Measurements from ENCODE around the gene LRP5.

LRP5 gene

GRCh38 chr11:68372625-68373024, 60.2 kb downstream of the LRP5 start:
- no peak for DNase-seq

GRCh38 chr11:68373189-68373814, 60.9 kb downstream of the LRP5 start:
- no peak for DNase-seq

DNA sequence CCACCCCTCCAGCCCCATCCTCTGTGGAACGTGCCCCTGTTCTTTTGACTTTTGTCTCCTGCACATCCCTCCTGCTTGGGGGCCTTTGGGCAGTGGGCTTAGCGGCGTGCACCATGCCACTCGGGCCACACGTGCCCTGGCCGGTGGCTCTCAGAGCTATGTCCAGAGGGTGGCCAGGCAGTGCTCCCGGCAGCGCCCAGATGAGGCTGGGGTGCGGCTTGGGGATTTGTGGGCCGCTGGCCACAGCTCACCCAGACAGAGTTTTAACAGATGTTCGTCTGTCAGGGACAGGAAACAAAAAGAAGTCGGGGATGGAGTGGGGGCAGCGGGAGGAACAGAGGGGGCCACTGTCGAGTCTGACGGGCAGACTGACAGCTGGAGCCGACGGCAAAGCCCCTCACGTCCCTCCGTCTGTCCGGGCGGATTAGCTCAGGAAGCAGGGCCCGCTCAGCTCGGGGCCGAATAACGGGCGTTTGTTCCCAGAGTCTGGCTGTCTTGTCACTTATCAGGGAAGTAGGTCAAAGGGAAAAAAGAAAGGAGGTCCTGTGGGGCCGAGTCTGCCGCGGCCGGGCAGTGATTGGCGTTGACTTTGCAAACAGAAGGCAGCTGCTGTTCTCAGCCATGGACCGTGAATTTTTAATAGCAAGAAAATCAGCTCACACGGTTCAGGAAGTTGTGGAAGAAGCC, 61.6 kb downstream of the LRP5 start:
- DNase-seq: no peak

GRCh38 chr11:68374531-68374930, 62.1 kb downstream of the LRP5 start:
- no peak for DNase-seq

GRCh38 chr11:68375337-68375736, 62.9 kb downstream of the LRP5 start:
- no peak for DNase-seq

DNA sequence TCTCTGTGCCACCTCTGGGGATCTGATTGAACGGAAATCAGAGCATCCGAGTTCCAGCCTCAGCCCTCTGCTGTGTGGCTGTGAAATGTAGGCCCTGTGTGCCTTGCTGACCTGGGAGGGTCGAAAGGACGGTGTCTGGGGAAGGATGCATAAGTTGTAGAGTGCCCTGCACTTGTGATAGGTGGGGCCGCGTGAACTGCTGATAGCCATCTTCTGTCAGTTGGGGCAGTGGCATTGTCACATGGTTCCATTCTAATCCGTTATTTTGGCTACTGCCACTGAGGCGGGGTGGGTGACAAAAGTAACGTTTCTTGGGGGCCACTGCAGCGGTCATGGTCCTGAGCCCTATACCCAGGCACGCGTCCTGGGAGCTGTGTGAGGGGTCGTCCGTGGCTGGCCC, 63.4 kb downstream of the LRP5 start:
- DNase-seq: no peak

GRCh38 chr11:68377389-68377795, 65.0 kb downstream of the LRP5 start:
- no peak for DNase-seq

- DNase-seq: no peak
These were observed 66.8 kb downstream of the LRP5 start for GRCh38 chr11:68379206-68379605.

DNA sequence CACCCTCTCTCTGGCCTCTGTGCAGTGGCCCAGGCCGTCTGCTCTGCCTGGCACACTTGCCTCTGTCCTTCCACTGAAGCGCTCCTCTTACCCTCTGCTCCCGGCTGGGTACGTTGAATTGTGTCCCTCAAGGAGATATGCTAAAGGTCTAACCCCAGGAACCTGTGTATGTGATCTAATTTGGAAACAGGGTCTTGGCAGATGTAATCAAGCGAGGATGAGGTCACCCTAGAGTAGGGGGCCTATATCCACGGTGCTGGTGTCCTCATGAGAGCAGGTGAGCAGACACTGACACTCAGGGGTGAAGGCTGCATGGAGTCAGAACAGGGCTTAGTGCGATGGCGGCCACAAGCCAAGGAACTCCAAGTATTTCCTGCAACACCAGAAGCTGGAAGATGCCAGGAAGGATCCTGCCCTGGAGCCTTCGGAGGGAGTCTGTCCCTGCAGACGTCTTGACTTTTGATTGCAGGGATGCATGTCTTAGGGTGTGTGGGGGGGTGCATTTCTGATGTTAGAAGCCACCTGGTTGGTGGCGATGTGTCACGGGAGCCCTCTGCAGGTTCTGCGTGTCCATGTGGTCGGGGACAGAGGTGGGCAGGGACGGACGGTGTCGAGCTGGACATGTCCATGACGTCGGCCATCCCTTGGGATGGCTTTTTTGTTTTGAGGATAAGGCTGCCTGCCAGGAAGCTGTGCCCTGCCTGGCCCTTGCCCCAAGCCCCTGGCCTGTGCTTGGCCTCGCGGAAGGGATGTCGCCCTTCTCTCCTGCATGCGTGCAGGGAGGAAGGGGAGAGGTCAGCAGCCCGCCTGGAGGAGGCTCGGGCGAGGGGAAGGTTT, 68.6 kb downstream of the LRP5 start:
- no peak for DNase-seq

DNA sequence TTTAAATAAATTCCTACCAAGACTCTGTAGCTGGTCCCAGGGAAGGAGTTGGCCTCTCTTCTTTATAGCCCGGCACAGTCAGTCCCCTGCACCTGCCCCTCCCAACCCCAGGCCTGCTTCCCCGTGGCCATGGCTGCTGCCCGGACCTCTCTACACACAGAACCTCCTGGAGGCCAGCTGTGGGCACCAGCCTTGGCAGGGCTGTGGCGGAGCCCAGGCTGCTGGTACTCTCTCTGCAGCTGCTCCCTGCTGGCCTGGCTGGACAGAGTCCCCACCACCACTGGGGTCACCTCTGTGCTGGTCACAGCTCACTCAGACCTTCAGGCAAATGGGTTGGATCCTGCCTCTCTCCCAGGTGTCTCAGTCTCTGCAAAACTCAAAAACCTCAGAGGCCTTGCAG, 69.3 kb downstream of the LRP5 start:
- no peak for DNase-seq

- DNase-seq: no peak
These were observed 70.1 kb downstream of the LRP5 start for GRCh38 chr11:68382358-68382998.

DNA sequence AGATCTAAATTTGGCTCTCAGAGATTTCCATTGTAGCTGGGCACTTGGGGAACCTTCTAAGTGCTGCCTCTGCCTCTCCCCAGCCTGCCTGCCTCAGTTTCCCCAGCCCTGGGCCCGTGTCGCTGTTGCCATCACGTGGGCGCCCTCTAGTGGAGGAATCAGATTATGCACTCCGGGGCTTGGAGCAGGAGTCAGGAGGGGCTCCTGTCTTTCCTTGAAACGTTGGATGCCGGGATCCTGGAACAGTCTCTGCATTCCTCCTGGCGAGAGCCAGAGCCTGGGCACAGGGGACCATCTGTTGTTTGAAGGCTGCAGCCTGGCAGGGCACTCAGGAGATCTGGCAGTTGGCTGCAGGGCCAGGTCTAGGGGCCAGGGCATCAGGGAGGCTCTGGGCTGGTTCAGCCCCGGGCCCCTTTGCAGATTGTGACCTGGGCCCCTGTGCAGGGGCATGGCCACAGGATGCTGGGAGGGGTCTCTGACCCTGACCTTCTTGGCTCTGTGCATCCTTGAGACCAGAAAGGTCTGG, 71.6 kb downstream of the LRP5 start:
- DNase-seq: peak; percentile 32

DNA sequence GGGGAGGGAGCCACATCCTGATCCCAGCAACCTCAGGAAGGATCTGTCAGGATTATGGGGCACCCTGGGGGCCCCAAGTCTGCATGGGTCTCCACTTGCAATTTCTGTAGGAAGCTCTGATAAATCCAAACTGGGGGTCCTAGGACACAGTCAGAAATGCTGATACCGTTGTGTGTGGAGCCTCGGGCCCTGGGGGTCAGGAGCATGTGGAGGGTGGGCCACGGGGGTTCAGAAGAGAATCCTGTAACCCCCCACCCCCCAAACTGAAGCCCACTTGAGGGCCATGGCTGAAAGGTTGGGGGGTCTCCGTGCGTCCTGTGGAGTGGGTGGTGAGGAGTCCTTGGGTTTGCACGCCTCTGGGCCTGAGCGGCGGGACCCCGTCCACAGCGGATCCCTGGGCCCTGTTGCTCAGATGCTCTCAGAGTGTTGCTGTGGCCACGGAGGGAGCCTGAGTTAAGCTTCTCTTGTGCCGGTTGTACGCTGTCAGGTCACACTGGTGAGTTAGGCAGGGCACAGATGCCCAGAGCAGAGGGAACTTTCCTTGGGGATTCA, 72.2 kb downstream of the LRP5 start:
- no peak for DNase-seq

GRCh38 chr11:68385128-68385527, 72.7 kb downstream of the LRP5 start:
- DNase-seq: no peak

GRCh38 chr11:68386331-68386978, 74.1 kb downstream of the LRP5 start:
- DNase-seq: no peak

GRCh38 chr11:68387840-68388239, 75.4 kb downstream of the LRP5 start:
- no peak for DNase-seq

DNA sequence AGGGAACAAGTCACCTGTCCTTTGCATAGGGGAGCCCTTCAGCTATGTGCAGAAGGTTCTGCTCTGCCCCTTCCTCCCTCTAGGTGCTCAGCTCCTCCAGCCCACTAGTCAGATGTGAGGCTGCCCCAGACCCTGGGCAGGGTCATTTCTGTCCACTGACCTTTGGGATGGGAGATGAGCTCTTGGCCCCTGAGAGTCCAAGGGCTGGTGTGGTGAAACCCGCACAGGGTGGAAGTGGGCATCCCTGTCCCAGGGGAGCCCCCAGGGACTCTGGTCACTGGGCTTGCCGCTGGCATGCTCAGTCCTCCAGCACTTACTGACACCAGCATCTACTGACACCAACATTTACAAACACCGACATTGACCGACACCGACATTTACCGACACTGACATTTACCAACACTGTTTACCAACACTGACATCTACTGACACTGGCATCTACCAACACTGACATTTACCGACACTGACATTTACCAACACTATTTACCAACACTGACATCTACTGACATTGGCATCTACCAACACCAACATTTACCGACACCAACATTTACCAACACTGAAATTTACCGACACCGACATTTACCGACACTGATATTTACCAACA, 76.3 kb downstream of the LRP5 start:
- DNase-seq: no peak

- no peak for DNase-seq
These were observed 77.9 kb downstream of the LRP5 start for GRCh38 chr11:68390315-68390714.

- DNase-seq: no peak
These were observed 80.4 kb downstream of the LRP5 start for GRCh38 chr11:68392822-68393221.

DNA sequence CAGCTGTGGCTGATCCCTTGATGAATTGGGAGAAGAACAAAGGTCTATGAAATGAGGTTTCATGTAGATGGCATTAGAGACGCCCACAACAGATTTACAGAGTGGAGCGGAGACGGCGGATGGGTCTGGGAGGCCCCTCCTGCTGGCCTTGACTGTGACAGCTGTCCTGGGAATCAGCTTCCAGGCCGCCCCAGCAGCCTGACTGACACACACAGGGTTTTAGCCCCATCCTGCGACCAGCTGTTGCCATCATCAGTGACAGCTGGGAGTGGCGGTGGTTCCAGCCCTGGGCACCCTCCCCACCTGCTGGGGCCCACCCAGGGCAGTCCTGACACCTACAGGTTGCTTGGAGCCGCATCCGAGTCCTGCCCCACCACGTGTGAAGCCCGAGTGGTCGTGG, 84.1 kb downstream of the LRP5 start:
- no peak for DNase-seq

DNA sequence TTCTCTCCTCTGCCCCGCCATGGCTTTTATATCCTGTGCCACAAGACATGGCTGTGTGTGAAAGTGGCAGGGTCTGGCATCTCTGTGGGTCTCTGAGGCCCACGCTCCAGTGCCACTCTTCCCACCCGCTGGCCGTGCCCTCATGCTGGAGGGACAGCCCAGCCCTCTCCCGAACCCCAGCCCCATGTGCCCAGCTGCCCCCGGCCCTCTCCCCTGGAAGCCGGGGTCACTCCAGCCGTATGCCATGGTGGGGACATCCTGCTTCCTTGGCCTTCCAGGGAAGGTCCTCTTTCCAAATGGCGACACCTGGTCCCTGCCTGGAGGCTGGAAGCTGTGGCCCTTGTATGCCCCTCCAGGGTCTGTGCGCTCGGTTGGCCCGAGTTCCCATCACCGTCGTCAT, 84.9 kb downstream of the LRP5 start:
- no peak for DNase-seq
